Vagina (tissue), 2 donors: ENCODE results near the gene EHMT2.

Experiments
- CTCF ChIP-seq, 3 experiments: fragments of 450-650 bp in 2 of 3; fragments of 200-600 bp in 1 of 3; sonication (generic) in 1 of 3; IDR thresholded peaks; one replicate each; pipeline ENCODE4 v1.5.1; 2017 to 2019; ENCODE audit warnings: antibody characterized with exemption in 3 of 3, mild to moderate bottlenecking in 2 of 3, moderate library complexity in 2 of 3
- POLR2A ChIP-seq, 2 donors: fragments of 450-650 bp; IDR thresholded peaks; one replicate each; pipeline ENCODE4 v1.6.1; 2017; ENCODE audit warnings: antibody characterized with exemption in 2 of 2, mild to moderate bottlenecking in 2 of 2, moderate library complexity in 2 of 2

- TF ChIP-seq POLR2A (IDR thresholded peaks at IDR 0.05) = no peak
- no peak for TF ChIP-seq CTCF (IDR thresholded peaks at IDR 0.05)
These were observed 23.3 kb upstream of the EHMT2 start for GRCh38 chr6:31920811-31921210.
